A549 (cell line): ENCODE results near the gene MSI2.

ENCODE experiments used
- CTCF ChIP-seq: fragments of >200 bp; sonication (Bioruptor Twin); formaldehyde crosslinking; IDR thresholded peaks from 3 replicates; pipeline ENCODE4 v1.5.1; 2016
- EP300 ChIP-seq, 2 experiments: fragments of >200 bp; sonication (Bioruptor Twin); formaldehyde crosslinking; IDR thresholded peaks; 2 replicates in 1 of 2; 3 replicates in 1 of 2; pipeline ENCODE4 v1.6.1; 2016 to 2017
- ESRRA ChIP-seq: fragments of 150-350 bp; IDR thresholded peaks from 2 replicates; pipeline ENCODE4 v1.6.1; 2014; ENCODE audit warnings: mild to moderate bottlenecking, low read length, borderline replicate concordance
- MYC ChIP-seq: IDR thresholded peaks from 2 replicates; pipeline ENCODE4 v1.6.1; 2012; ENCODE audit warnings: mild to moderate bottlenecking, inconsistent platforms, low read length, improper control_type of control experiment, borderline replicate concordance
- POLR2A ChIP-seq: IDR thresholded peaks from 2 replicates; pipeline ENCODE4 v1.6.1; 2012; ENCODE audit warnings: mild to moderate bottlenecking, low read length
- SMC3 ChIP-seq: fragments of >200 bp; sonication (Bioruptor Twin); formaldehyde crosslinking; IDR thresholded peaks from 3 replicates; pipeline ENCODE4 v1.6.1; 2018; ENCODE audit warnings: inconsistent platforms
- ZNF302 ChIP-seq: fragments of 250-450 bp; sonication (Bioruptor Pico); IDR thresholded peaks from 2 replicates; pipeline ENCODE4 v1.9.0; 2021; ENCODE audit warnings: inconsistent platforms, mild to moderate bottlenecking, moderate library complexity

- TF ChIP-seq CTCF = no peak
- no peak for TF ChIP-seq ESRRA
- no peak for TF ChIP-seq MYC
- TF ChIP-seq SMC3 = no peak
- TF ChIP-seq ZNF302 (CRISPR knock-in tag) = no peak
- TF ChIP-seq EP300 (IDR thresholded peaks at IDR 0.05) = no peak
- TF ChIP-seq POLR2A = no peak
Observed at GRCh38 chr17:57235124-57235523, 21.2 kb upstream of the MSI2 start.
